HG03432 (cell line): Measurements from ENCODE around the gene CELF4.
A peak's percentile ranks its signal among the peaks of the same experiment; 100 is the strongest.

ENCODE experiments used
- ATAC-seq: cut with Tn5 transposase; IDR thresholded peaks from one replicate; pipeline ENCODE4 v1.9.1; 2021; ENCODE audit warnings: mild to moderate bottlenecking, moderate library complexity; ENCODE audit not compliant: unreplicated experiment

CELF4 gene

GRCh38 chr18:37395631-37396030 lies 170.0 kb downstream of the CELF4 start:
- no peak for ATAC-seq

GRCh38 chr18:37395138-37395537 lies 170.5 kb downstream of the CELF4 start:
- no peak for ATAC-seq

GRCh38 chr18:37394610-37394965 lies 171.0 kb downstream of the CELF4 start:
- no peak for ATAC-seq

- peak; percentile 41 for ATAC-seq
Observed at GRCh38 chr18:37393945-37394609, 171.5 kb downstream of the CELF4 start.

GRCh38 chr18:37393221-37393827 lies 172.3 kb downstream of the CELF4 start:
- no peak for ATAC-seq

GRCh38 chr18:37392648-37393047 lies 172.9 kb downstream of the CELF4 start:
- ATAC-seq, result no peak

- ATAC-seq, result peak; percentile 78
Observed at GRCh38 chr18:37391698-37392548, 173.7 kb downstream of the CELF4 start.

GRCh38 chr18:37391156-37391555 lies 174.4 kb downstream of the CELF4 start:
- ATAC-seq, result no peak

- ATAC-seq, result no peak
Observed at GRCh38 chr18:37390687-37391086, 174.9 kb downstream of the CELF4 start.

GRCh38 chr18:37389684-37390368 lies 175.8 kb downstream of the CELF4 start:
- ATAC-seq, result no peak

- no peak for ATAC-seq
Observed at GRCh38 chr18:37389041-37389440, 176.6 kb downstream of the CELF4 start.

- ATAC-seq, result no peak
Observed at GRCh38 chr18:37388413-37388812, 177.2 kb downstream of the CELF4 start.

GRCh38 chr18:37385846-37386778 lies 179.5 kb downstream of the CELF4 start:
- ATAC-seq, result no peak

- no peak for ATAC-seq
Observed at GRCh38 chr18:37383846-37384595, 181.6 kb downstream of the CELF4 start.

- no peak for ATAC-seq
Observed at GRCh38 chr18:37383036-37383785, 182.4 kb downstream of the CELF4 start.

- ATAC-seq, result no peak
Observed at GRCh38 chr18:37381554-37381953, 184.0 kb downstream of the CELF4 start.

- ATAC-seq, result no peak
Observed at GRCh38 chr18:37380546-37381110, 185.0 kb downstream of the CELF4 start.

GRCh38 chr18:37378336-37379010 lies 187.1 kb downstream of the CELF4 start:
- no peak for ATAC-seq
